GM21447 (cell line): ENCODE data around the gene KCNK15.

Experiments used
- ATAC-seq: cut with Tn5 transposase; IDR thresholded peaks from one replicate; pipeline ENCODE4 v1.9.1; 2021; ENCODE audit not compliant: unreplicated experiment

KCNK15 gene

DNA sequence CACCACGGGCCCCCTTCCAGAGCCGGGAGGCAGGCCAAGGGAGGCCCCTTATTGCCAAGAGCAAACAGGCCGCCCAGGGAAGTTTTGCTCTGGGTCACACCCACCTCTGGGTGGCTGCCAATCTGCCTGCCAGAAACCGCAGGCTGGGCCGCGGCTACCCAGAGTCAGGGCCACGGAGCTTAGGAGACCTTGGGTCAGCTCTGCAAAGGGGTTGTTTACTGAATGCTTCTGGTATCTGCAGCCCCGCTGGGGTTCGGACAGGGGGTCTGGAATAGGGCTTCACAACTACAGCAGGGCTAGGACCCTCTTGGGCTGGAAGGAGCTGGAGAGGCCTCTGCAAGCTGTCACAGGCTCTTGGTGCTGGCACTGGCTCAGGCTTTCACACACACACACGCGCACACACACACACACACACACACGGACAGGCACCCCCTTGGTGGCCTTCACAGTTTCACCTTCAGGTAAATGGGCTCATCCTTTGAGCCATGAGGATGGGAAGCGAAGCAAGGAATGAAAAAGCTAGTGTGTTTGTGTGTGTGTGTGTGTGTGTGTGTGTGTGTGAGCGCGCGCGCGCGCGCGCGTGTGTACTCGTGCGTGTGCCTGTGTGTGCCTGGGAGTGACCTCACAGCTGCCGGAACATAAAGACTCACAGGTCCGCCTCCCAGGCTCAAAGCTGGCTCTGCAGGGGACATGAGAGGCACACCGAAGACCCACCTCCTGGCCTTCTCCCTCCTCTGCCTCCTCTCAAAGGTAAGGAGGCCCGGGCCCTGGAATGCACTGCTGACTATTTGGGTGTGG lies 30.8 kb upstream of the KCNK15 start, which contains the start of gene CCN5:
CCN5 (plus strand) TSS at position 669 of the 798 bp plus-strand sequence; CDS start at position 691, 22 bp downstream.
- no peak for ATAC-seq

GRCh38 chr20:44715499-44716308 lies 30.0 kb upstream of the KCNK15 start:
- no peak for ATAC-seq

DNA sequence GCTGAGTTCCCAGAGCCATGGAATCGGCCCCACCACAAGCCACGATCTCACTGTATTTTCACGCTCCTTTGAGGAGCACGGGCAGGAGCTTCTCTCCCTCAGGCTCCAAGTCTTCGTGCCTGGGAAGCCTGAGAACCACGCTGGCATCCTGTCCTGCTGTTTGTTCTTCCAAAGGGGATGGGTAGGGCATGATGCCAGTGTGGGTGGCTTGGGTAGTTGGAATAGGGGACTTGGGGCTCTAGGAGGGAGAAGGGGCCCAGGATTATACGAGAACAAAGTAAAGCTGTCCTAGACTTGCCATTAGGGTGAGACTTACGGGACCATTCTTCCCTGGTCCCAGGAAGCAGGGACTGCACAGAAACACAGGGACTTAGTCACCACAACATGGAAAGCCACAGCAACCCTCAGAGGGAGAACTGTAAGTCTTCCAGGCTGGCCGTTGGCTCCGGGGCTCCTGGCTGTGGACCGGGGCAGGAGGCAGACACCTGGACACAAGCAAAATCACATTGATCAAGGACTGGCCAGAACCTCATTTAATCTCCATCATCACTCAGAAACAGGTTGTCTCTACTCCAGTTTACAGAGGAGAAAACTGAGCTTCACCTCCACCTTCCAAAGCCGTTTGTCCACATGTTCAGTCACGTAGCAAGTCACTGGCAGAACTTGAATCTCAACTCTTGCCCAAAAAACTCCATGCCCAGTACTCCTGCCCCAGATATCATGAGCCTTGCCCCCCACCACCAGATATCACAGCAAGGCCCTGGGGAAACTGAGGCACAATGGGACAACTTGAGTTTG lies 29.2 kb upstream of the KCNK15 start:
- no peak for ATAC-seq

GRCh38 chr20:44717986-44718385 lies 27.7 kb upstream of the KCNK15 start:
- ATAC-seq, result no peak

- no peak for ATAC-seq
Measured at GRCh38 chr20:44719841-44720240, 25.8 kb upstream of the KCNK15 start.

DNA sequence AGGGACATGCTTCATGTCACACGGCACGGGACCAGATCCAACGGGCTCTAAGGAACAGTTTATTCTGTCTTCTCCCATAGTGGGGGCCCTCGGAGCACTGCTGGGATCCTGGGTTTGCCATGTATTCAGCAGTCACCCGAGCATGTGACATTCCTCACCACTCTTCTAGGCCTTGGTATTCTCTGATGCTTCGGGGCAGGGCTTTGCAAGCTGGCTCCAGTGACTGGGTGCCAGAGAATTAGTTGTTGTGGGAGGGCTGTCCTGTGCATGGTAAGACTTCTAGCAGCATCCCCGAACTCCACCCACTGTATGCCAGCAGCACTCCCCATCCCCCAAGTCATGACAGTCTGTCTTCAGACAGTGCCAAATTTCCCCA lies 25.1 kb upstream of the KCNK15 start:
- no peak for ATAC-seq

DNA sequence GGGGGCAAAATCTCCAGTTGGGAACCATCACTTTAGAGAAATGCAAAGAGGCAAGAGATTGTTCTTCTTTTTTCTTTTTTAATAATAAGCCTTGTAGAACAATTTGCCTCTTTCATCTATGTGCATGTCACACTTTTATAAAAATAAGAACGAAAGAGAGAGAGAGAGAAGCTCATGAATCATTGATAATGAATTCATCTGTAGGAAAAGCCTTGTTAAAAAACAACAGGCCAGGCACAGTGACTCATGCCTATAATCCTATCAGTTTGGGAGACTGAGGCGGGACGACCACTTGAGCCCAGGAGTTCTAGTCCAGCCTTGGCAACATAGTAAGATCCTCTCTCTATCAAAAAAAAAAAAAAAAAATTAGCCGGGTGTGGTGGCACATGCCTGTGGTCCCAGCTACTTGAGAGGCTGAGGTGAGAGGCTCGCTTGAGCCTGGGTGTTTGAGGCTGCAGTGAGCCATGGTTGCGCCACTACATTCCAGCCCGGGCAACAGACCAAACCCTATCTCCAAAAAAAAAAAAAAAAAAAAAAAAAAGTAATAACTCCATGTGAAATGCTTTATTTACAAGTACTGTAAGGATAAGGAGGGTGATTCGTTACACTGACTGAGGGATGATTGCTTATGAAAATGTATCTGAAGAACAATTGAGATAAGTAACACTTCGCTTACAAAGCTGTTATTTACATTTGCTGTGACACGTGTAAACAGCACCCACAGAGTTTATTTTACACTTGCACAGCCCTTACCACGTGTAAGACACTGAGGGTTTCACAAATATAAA lies 24.5 kb upstream of the KCNK15 start:
- ATAC-seq, result no peak

DNA sequence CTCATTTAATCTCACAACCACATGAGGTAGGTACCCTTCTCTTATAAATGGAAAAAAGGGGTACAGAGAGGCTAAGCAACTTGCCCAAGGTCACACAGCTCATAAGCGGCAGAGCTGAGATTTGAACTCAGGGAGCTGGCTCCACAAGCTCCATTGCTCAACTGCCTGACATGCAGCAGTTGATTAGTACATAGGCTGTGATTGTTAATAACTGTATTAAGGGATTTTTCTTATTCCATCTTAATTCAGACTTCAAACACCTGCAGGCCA lies 23.9 kb upstream of the KCNK15 start:
- ATAC-seq, result no peak

DNA sequence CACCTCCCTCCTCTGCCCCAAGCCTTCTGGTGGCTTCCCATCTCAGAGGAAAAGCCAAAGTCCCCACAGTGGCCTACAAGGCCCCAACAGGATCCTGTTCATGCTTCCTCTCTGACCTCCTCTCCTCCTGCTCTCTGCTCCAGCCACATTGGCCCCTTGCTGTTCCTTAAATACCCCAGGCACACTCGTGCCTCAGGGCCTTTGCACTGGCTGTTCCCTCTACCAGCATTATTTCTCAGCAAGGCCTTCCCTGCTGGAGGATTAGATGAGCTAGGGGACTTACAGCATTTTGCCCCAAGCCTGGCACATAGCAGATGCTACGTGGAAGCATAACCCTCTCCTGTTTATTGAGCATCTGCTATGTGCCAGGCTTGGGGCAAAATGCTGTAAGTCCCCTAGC lies 22.7 kb upstream of the KCNK15 start:
- no peak for ATAC-seq

DNA sequence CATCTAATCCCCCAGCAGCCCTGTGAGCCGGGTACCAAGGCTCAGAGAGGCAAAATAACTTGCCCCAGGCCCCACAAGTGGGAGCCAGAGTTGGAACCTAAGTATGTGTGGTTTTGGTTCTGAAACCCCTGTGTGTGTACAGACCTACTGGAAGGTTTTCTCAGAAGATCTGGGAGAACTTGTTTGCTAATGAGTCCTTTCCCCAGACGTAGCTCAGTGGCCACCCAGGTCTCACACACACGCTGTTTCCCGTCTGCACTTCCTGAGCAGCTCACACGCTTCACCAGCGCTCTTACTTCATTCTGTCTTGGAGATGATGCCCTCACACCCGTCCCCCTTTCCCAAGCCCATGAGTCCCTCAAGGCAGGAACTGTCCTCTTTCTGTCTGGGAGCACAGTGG lies 22.3 kb upstream of the KCNK15 start:
- ATAC-seq, result no peak

DNA sequence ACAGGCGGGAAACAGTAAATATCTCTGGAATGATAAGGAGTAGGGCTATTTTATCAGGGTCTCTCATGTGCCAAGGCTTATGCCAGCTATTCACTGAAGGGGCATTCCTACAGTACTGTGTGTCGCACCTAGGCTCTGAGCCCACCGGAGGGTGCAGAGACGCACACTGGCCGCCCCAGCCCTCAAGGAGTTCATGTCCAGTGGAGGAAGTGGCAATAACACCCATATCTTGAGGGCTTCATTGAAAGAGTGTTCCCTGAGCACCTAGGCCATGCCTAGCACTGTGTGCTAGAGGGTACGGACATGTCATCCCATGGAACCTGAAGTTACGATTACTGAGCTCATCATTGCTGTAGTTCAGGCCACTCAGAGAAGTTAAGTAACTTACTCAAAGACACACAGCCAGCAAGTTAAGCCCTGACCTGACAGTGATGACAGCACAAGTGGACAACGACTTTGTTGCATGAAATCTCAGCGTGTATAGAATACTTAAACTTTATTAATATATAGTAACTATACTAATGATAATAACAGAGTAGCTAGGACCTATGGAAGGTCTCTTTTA lies 21.8 kb upstream of the KCNK15 start:
- no peak for ATAC-seq

DNA sequence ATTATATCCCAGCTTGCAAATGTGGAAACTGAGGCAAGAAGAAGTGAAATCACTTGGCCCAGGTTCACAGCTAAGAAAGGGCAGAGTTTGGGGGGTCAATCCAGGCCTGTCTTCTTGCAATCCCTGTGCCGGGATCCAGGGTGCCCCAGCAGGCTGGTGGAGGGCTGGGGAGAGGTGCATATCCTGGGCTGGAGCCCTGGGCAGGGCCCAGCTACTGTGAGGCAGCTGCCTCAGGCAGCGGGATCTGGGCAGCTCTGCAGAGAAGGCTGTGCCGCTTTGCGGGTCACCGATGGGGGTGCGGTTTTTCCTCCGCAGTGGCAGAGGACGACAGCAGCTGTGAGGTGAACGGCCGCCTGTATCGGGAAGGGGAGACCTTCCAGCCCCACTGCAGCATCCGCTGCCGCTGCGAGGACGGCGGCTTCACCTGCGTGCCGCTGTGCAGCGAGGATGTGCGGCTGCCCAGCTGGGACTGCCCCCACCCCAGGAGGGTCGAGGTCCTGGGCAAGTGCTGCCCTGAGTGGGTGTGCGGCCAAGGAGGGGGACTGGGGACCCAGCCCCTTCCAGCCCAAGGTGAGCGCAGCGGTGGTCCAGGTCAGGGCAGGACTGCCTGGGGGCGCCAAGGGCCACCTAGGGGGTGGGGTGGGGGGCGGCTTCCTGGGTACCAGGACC lies 21.1 kb upstream of the KCNK15 start:
- no peak for ATAC-seq

GRCh38 chr20:44725837-44726236 lies 19.8 kb upstream of the KCNK15 start:
- ATAC-seq, result no peak

DNA sequence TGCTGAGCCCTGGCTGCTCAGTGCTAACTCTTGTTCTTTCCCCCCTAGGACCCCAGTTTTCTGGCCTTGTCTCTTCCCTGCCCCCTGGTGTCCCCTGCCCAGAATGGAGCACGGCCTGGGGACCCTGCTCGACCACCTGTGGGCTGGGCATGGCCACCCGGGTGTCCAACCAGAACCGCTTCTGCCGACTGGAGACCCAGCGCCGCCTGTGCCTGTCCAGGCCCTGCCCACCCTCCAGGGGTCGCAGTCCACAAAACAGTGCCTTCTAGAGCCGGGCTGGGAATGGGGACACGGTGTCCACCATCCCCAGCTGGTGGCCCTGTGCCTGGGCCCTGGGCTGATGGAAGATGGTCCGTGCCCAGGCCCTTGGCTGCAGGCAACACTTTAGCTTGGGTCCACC lies 18.6 kb upstream of the KCNK15 start:
- ATAC-seq, result no peak

DNA sequence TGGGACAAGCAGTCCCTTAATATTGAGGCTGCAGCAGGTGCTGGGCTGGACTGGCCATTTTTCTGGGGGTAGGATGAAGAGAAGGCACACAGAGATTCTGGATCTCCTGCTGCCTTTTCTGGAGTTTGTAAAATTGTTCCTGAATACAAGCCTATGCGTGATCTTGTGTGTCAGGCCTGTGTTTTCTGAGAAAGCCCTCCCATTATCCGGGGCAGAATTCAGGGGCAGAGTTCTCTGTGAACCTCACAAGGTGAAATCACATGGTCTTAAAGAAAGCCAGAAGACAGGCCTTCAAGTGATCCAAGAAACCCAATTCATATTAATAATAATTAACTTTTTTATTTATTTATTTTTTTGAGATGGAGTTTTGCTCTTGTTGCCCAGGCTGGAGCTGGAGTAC lies 18.0 kb upstream of the KCNK15 start:
- no peak for ATAC-seq

GRCh38 chr20:44728801-44729443 lies 16.7 kb upstream of the KCNK15 start:
- no peak for ATAC-seq

- no peak for ATAC-seq
Measured at GRCh38 chr20:44730441-44730840, 15.2 kb upstream of the KCNK15 start.

- ATAC-seq, result no peak
Measured at GRCh38 chr20:44731657-44732056, 14.0 kb upstream of the KCNK15 start.

- no peak for ATAC-seq
Measured at GRCh38 chr20:44732327-44732726, 13.3 kb upstream of the KCNK15 start.
